ENCODE measurements around the gene KICS2. TPM values are rescaled to one million over a fixed set of nuclear protein-coding genes. Genes with fewer than 3 reads are reported as not detected.

KICS2 gene
- polyA plus RNA-seq, 4 donors, result 1.3 to 5.6 (median 3.1) TPM

GRCh38 chr12:64178122-64178521, 44.0 kb downstream of the KICS2 start:
- DNase-seq, result no peak
- Histone ChIP-seq H3K4me1 (ENCODE audit: control insufficient read depth in 3 of 3, insufficient read depth in 2 of 3, low read depth in 1 of 3, low read length in 2 of 3) (peaks cover 0 to 4% (median 0%) of the 10 kb centered on the region in 3 donors), H3K27ac (ENCODE audit: low read depth in 1 of 3, low read length in 2 of 3) (no peak overlapping the region), H3K36me3 (ENCODE audit: control insufficient read depth in 3 of 3, insufficient read depth in 2 of 3, low read depth in 1 of 3, low read length in 3 of 3) (no peaks in the 10 kb centered on the region), H3K4me3 (ENCODE audit: low read depth in 1 of 3, low read length in 3 of 3) (no peak overlapping the region), H3K27me3 (ENCODE audit: control insufficient read depth in 3 of 3, insufficient read depth in 3 of 3, low read length in 3 of 3) (no peaks in the 10 kb centered on the region), H3K9me3 (ENCODE audit: control insufficient read depth in 2 of 2, insufficient read depth in 1 of 2, low read depth in 1 of 2, low read length in 1 of 2) (no peaks in the 10 kb centered on the region)
- no peak for FAIRE-seq
- WGBS, 3 donors, result 34 to 54% (median 39%) methylated on average over 1 of the region's 1 CpG

- no peak overlapping the region for H3K27ac ChIP-seq (ENCODE audit: low read depth in 1 of 3, low read length in 2 of 3)
- H3K9me3 ChIP-seq (ENCODE audit: control insufficient read depth in 2 of 2, insufficient read depth in 1 of 2, low read depth in 1 of 2, low read length in 1 of 2), result no peaks in the 10 kb centered on the region
- H3K36me3 ChIP-seq (ENCODE audit: control insufficient read depth in 3 of 3, insufficient read depth in 2 of 3, low read depth in 1 of 3, low read length in 3 of 3), result no peaks in the 10 kb centered on the region
- FAIRE-seq (no peak), DNase-seq (no peak)
- 79 to 86% (median 86%) methylated on average over 7 of the region's 7 CpGs for WGBS, 3 donors
- H3K27me3 ChIP-seq (ENCODE audit: control insufficient read depth in 3 of 3, insufficient read depth in 3 of 3, low read length in 3 of 3), result no peaks in the 10 kb centered on the region
- peaks cover 0 to 4% (median 0%) of the 10 kb centered on the region in 3 donors for H3K4me1 ChIP-seq (ENCODE audit: control insufficient read depth in 3 of 3, insufficient read depth in 2 of 3, low read depth in 1 of 3, low read length in 2 of 3)
- H3K4me3 ChIP-seq (ENCODE audit: low read depth in 1 of 3, low read length in 3 of 3), result no peak overlapping the region
Observed at GRCh38 chr12:64177001-64177400, 45.1 kb downstream of the KICS2 start.

GRCh38 chr12:64175254-64175945, 46.7 kb downstream of the KICS2 start:
- H3K9me3 ChIP-seq (ENCODE audit: control insufficient read depth in 2 of 2, insufficient read depth in 1 of 2, low read depth in 1 of 2, low read length in 1 of 2), result no peaks in the 10 kb centered on the region
- 79 to 90% (median 81%) methylated on average over 2 of the region's 2 CpGs for WGBS, 3 donors
- peaks cover 0 to 4% (median 0%) of the 10 kb centered on the region in 3 donors for H3K4me1 ChIP-seq (ENCODE audit: control insufficient read depth in 3 of 3, insufficient read depth in 2 of 3, low read depth in 1 of 3, low read length in 2 of 3)
- H3K4me3 ChIP-seq (ENCODE audit: low read depth in 1 of 3, low read length in 3 of 3), result no peak overlapping the region
- DNase-seq (no peak), FAIRE-seq (no peak)
- H3K27ac ChIP-seq (ENCODE audit: low read depth in 1 of 3, low read length in 2 of 3), result no peak overlapping the region
- no peaks in the 10 kb centered on the region for H3K36me3 ChIP-seq (ENCODE audit: control insufficient read depth in 3 of 3, insufficient read depth in 2 of 3, low read depth in 1 of 3, low read length in 3 of 3)
- H3K27me3 ChIP-seq (ENCODE audit: control insufficient read depth in 3 of 3, insufficient read depth in 3 of 3, low read length in 3 of 3), result no peaks in the 10 kb centered on the region

- H3K27ac ChIP-seq (ENCODE audit: low read depth in 1 of 3, low read length in 2 of 3), result no peak overlapping the region
- 40 to 68% (median 62%) methylated on average over 3 of the region's 3 CpGs for WGBS, 3 donors
- DNase-seq (peak; percentile 57 to 73), FAIRE-seq (no peak)
- no peak overlapping the region for H3K4me3 ChIP-seq (ENCODE audit: low read depth in 1 of 3, low read length in 3 of 3)
- H3K9me3 ChIP-seq (ENCODE audit: control insufficient read depth in 2 of 2, insufficient read depth in 1 of 2, low read depth in 1 of 2, low read length in 1 of 2), result no peaks in the 10 kb centered on the region
- H3K27me3 ChIP-seq (ENCODE audit: control insufficient read depth in 3 of 3, insufficient read depth in 3 of 3, low read length in 3 of 3), result no peaks in the 10 kb centered on the region
- H3K4me1 ChIP-seq (ENCODE audit: control insufficient read depth in 3 of 3, insufficient read depth in 2 of 3, low read depth in 1 of 3, low read length in 2 of 3), result peaks cover 0 to 4% (median 0%) of the 10 kb centered on the region in 3 donors
- H3K36me3 ChIP-seq (ENCODE audit: control insufficient read depth in 3 of 3, insufficient read depth in 2 of 3, low read depth in 1 of 3, low read length in 3 of 3), result no peaks in the 10 kb centered on the region
Observed at GRCh38 chr12:64173456-64173855, 48.6 kb downstream of the KICS2 start.

Other genes starting within 250 kb of the KICS2 start
- under 1 TPM in 1 of 4 donors, not detected in 3; 0.04 TPM for gene C12orf56, start 168.5 kb upstream of the KICS2 start, polyA plus RNA-seq
- gene XPOT, start 182.1 kb upstream of the KICS2 start, polyA plus RNA-seq, result 10 to 100 TPM in 2 of 4 donors, 1 to 10 TPM in 2; 5.4 to 30.9 (median 14.9) TPM
- 10 to 100 TPM; 12.3 to 27.1 (median 22.9) TPM for gene TBK1, start 229.8 kb upstream of the KICS2 start, polyA plus RNA-seq

Data from small intestine (tissue), 7 donors.